CD4-positive, alpha-beta T cell (primary cell): Measurements from ENCODE around the gene LAMA1. TPM values are rescaled to one million over a fixed set of nuclear protein-coding genes. Genes with fewer than 3 reads are reported as not detected.

ENCODE experiments used
- ATAC-seq: fragments of 200-7000 bp; cut with Tn5 transposase; one replicate; pipeline ENCODE4 v1.10.0; 2022; ENCODE audit warnings: mild to moderate bottlenecking; ENCODE audit not compliant: poor library complexity
- CTCF ChIA-PET: fragments of 350-600 bp; sonication (Branson Sonifier 250); formaldehyde crosslinking; loops from one replicate; lab custom pipeline; 2021; ENCODE audit warnings: antibody characterized with exemption, inconsistent platforms; lab: Charles Lee
- POLR2A ChIA-PET: fragments of 350-600 bp; sonication (Branson Sonifier 250); formaldehyde crosslinking; loops from one replicate; lab custom pipeline; 2021; ENCODE audit warnings: antibody characterized with exemption, inconsistent platforms; lab: Charles Lee
- DNase-seq, 14 experiments: peaks; one replicate each; pipeline ENCODE4 v3.0.0-alpha.2; 2013 to 2020; ENCODE audit warnings: mixed read lengths in 2 of 14
- H3K27ac ChIP-seq, 2 donors: one replicate each; pipeline versions ENCODE4 v1.5.1 to v1.7.0; 2013; ENCODE audit warnings: low read length in 2 of 2, low read depth in 1 of 2, mild to moderate bottlenecking in 1 of 2
- H3K27me3 ChIP-seq, 2 experiments: 1 replicate in 1 of 2; 2 replicates in 1 of 2; pipeline versions ENCODE4 v1.6.1 to v1.7.0; 2013; ENCODE audit warnings: low read length in 2 of 2, control low read depth in 1 of 2, mild to moderate bottlenecking in 1 of 2, moderate library complexity in 1 of 2; ENCODE audit not compliant: insufficient read depth in 2 of 2, control insufficient read depth in 1 of 2
- H3K36me3 ChIP-seq: one replicate; pipeline ENCODE4 v1.6.1; 2013; ENCODE audit warnings: low read length, control low read depth; ENCODE audit not compliant: insufficient read depth
- H3K4me1 ChIP-seq: one replicate; pipeline ENCODE4 v1.6.1; 2013; ENCODE audit warnings: low read length, control low read depth; ENCODE audit not compliant: insufficient read depth
- H3K4me3 ChIP-seq: one replicate; pipeline ENCODE4 v1.5.1; 2013; ENCODE audit warnings: mild to moderate bottlenecking, low read length, moderate library complexity
- H3K9me3 ChIP-seq, 2 experiments: 1 replicate in 1 of 2; 2 replicates in 1 of 2; pipeline versions ENCODE4 v1.6.1 to v1.7.0; 2013; ENCODE audit warnings: low read length in 2 of 2, mild to moderate bottlenecking in 2 of 2, control low read depth in 1 of 2, moderate library complexity in 1 of 2; ENCODE audit not compliant: control insufficient read depth in 1 of 2, insufficient read depth in 1 of 2
- H3K27ac Mint-ChIP-seq: one replicate; pipeline ENCODE4 v1.8.0; 2020; ENCODE audit warnings: mixed read lengths
- H3K27me3 Mint-ChIP-seq: one replicate; pipeline ENCODE4 v1.8.0; 2021; ENCODE audit warnings: mixed read lengths
- H3K36me3 Mint-ChIP-seq: one replicate; pipeline ENCODE4 v1.8.0; 2021; ENCODE audit warnings: low read depth, mixed read lengths
- H3K4me1 Mint-ChIP-seq: one replicate; pipeline ENCODE4 v1.8.0; 2021; ENCODE audit warnings: low read depth, mixed read lengths
- H3K4me3 Mint-ChIP-seq: one replicate; pipeline ENCODE4 v1.8.0; 2020; ENCODE audit warnings: mild to moderate bottlenecking, mixed read lengths
- H3K9me3 Mint-ChIP-seq: one replicate; pipeline ENCODE4 v1.8.0; 2020; ENCODE audit warnings: mixed read lengths
- CTCF ChIP-seq: fragments of 200-600 bp; IDR thresholded peaks from one replicate; pipeline ENCODE4 v1.8.0; 2022; ENCODE audit warnings: antibody characterized with exemption, mild to moderate bottlenecking
- intact Hi-C, 2 experiments: fragments of 100-400 bp; cut with DNase I in 1 of 2; cut with micrococcal nuclease in 1 of 2; formaldehyde crosslinking; loops; one replicate each; pipeline versions ENCODE4 v1.15.1 to v1.9.0; 2023 to 2025; cut with DNase I, micrococcal nuclease
- total RNA-seq, 174 experiments: library from RNA in 2 of 174; stranded (reverse) in 2 of 174; gene quantifications; one replicate each; pipeline ENCODE4 v1.2.3 and lab custom pipeline; 2021 to 2026

The LAMA1 gene
- total RNA-seq, 2 experiments from 2014 or later, result not detected

GRCh38 chr18:7139409-7139808 is 21.8 kb upstream of the LAMA1 start:
- ChIA-PET POLR2A (no interaction called here), CTCF (no interaction called here)
- TF ChIP-seq CTCF, result no peak
- H3K9me3 ChIP-seq, result peaks cover 0 to 8% of the 10 kb centered on the region in 2 experiments
- H3K4me3 Mint-ChIP-seq, result no peak overlapping the region
- H3K27me3 Mint-ChIP-seq, result no peaks in the 10 kb centered on the region
- intact Hi-C loops, result no loop called here
- no peak overlapping the region for H3K27ac ChIP-seq
- H3K36me3 Mint-ChIP-seq, result no peaks in the 10 kb centered on the region
- no peaks in the 10 kb centered on the region for H3K27me3 ChIP-seq
- H3K4me1 ChIP-seq, result no peaks in the 10 kb centered on the region
- no peaks in the 10 kb centered on the region for H3K36me3 ChIP-seq
- peaks cover 2% of the 10 kb centered on the region for H3K9me3 Mint-ChIP-seq
- H3K4me3 ChIP-seq, result no peak overlapping the region
- no peak for ATAC-seq
- no peak overlapping the region for H3K27ac Mint-ChIP-seq
- H3K4me1 Mint-ChIP-seq, result no peaks in the 10 kb centered on the region
- DNase-seq, result no peak

GRCh38 chr18:7133181-7133580 is 15.6 kb upstream of the LAMA1 start:
- no peaks in the 10 kb centered on the region for H3K36me3 ChIP-seq
- intact Hi-C loops, result no loop called here
- ATAC-seq (no peak), DNase-seq (no peak)
- peaks cover 0 to 11% of the 10 kb centered on the region in 2 experiments for H3K9me3 ChIP-seq
- TF ChIP-seq CTCF, result no peak
- no peak overlapping the region for H3K4me3 Mint-ChIP-seq
- peaks cover 2% of the 10 kb centered on the region for H3K9me3 Mint-ChIP-seq
- H3K27me3 Mint-ChIP-seq, result no peaks in the 10 kb centered on the region
- ChIA-PET CTCF (no interaction called here), POLR2A (no interaction called here)
- no peak overlapping the region for H3K27ac Mint-ChIP-seq
- no peak overlapping the region for H3K27ac ChIP-seq
- H3K27me3 ChIP-seq, result no peaks in the 10 kb centered on the region
- no peaks in the 10 kb centered on the region for H3K4me1 Mint-ChIP-seq
- H3K4me1 ChIP-seq, result no peaks in the 10 kb centered on the region
- no peak overlapping the region for H3K4me3 ChIP-seq
- H3K36me3 Mint-ChIP-seq, result no peaks in the 10 kb centered on the region

- no peak for ATAC-seq
- no peaks in the 10 kb centered on the region for H3K27me3 Mint-ChIP-seq
- no peak for TF ChIP-seq CTCF
- POLR2A ChIA-PET, result no interaction called here
- CTCF ChIA-PET, result no interaction called here
- no peaks in the 10 kb centered on the region for H3K27me3 ChIP-seq
- DNase-seq, result no peak
- H3K4me3 Mint-ChIP-seq, result no peak overlapping the region
- no peaks in the 10 kb centered on the region for H3K4me1 ChIP-seq
- H3K27ac Mint-ChIP-seq, result no peak overlapping the region
- H3K9me3 Mint-ChIP-seq, result peaks cover 2% of the 10 kb centered on the region
- intact Hi-C loops, result no loop called here
- no peaks in the 10 kb centered on the region for H3K36me3 ChIP-seq
- H3K4me1 Mint-ChIP-seq, result no peaks in the 10 kb centered on the region
- H3K9me3 ChIP-seq, result peaks cover 0 to 11% of the 10 kb centered on the region in 2 experiments
- no peak overlapping the region for H3K27ac ChIP-seq
- no peak overlapping the region for H3K4me3 ChIP-seq
- no peaks in the 10 kb centered on the region for H3K36me3 Mint-ChIP-seq
Observed at GRCh38 chr18:7132356-7133150, 15.0 kb upstream of the LAMA1 start.
